CMK (cell line): ENCODE measurements around the gene CMKLR1.

Experiments used
- DNase-seq: peaks from one replicate; pipeline ENCODE4 v3.0.0-alpha.2; 2010; ENCODE audit warnings: low read depth

CMKLR1 gene

GRCh38 chr12:108338915-108339657 is at the start of gene CMKLR1:
Gene CMKLR1 (minus strand): TSS chr12:108339311. CDS start chr12:108293591, 45,720 bp downstream.
- DNase-seq = no peak

DNA sequence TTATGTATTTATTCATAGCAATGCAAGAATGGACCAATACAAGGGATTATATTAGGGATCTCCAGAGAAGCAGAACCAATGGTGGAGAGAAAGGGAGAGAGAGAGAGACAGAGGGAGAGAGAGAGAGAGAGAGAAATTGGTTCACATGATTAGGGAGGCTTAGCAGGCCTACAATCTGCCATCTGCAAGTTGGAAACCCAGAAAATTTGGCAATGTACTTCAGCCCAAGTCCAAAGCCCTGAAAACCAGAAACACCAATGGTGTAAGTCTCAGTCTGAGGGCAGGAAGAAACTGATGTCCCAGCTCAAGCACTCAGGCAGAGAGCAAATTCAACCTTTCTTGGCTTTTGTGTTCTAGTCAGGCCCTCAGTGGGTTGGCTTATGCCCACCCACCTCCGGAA is 48.7 kb upstream of the CMKLR1 start:
- no peak for DNase-seq

GRCh38 chr12:108386709-108387360 is 47.7 kb upstream of the CMKLR1 start:
- DNase-seq = no peak

GRCh38 chr12:108382437-108382801 is 43.3 kb upstream of the CMKLR1 start:
- DNase-seq = no peak

- no peak for DNase-seq
Measured at GRCh38 chr12:108381787-108382436, 42.8 kb upstream of the CMKLR1 start.

DNA sequence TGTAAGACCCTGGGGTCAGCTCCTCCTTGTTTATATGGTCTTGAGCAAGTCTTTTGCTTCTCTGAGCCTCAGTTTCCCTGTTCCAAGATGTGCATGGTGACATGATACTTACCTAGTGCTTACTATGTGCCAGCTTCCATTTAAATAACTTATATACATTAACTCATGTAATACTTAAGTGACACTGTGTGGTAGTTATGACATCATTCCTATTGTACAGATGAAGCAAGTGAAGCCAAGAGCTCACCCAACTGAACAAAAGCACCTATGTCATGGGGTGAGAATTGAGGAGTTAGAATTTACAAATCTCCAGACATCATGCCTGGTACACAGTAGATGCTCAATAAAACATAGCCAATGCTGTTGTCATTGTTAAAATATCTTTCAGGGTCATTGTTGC is 41.3 kb upstream of the CMKLR1 start:
- DNase-seq = no peak

GRCh38 chr12:108379823-108380222 is 40.7 kb upstream of the CMKLR1 start:
- no peak for DNase-seq

DNA sequence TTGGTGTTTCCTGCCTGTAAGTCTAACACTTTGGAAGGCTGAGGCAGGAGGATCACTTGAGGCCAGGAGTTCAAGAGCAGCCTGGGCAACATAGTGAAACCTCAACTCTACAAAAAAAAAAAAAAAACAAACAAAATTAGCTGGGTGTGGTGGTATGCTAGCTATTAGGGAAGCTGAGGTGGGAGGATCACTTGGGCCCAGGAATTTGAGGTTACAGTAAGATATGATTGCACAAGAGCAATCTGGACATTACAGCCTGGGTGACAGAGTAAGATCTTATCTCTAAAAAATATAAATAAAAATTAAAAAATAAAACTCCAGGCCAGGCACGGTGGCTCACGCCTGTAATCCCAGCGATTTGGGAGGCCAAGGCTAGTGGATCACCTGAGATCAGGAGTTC is 39.8 kb upstream of the CMKLR1 start:
- DNase-seq = no peak

DNA sequence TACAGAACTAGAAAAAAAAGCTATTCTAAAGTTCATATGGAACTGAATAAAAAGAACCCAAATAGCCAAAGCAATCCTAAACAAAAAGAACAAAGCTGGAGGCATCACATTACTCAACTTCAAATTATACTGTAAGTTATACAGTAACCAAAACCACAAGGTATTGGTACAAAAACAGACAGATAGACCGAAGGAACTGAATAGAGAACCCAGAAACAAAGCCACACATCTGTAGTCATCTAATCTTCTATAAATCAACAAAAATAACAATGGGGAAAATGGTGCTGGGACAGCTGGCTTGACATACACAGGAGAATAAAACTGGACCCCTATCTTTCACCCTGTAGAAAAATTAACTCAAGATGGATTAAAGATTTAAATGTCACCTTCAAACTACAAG is 38.1 kb upstream of the CMKLR1 start:
- no peak for DNase-seq

DNA sequence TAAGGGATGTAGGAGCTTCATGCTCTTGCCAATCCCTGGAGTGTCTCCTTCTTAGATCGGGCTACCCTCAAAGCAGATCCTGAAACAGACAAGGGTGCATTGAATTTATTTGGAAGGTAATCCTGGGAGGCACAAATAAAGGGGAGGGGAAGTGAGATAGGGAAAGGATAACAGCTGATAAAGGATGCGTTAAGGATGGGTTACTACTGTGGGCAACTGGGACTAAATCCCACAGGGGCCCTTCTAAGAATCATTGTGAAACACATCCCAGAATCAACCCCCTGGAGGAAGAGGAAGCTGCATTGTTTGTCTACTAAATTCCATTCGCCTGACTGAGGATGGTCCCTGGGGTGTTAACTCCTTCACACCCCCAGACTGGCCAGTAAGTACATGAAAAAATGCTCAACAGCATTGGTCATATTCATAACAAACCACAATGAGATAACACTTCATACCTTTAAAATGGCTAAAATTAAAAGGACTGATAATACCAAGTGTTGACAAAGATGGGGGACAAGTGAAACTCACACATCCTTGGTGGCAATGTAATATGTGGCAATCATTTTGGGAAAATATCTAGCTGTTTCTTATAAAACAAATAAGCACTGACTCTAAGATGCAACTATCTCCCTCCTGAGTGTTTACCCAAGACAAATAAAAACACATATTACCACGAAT is 37.0 kb upstream of the CMKLR1 start:
- DNase-seq = no peak

DNA sequence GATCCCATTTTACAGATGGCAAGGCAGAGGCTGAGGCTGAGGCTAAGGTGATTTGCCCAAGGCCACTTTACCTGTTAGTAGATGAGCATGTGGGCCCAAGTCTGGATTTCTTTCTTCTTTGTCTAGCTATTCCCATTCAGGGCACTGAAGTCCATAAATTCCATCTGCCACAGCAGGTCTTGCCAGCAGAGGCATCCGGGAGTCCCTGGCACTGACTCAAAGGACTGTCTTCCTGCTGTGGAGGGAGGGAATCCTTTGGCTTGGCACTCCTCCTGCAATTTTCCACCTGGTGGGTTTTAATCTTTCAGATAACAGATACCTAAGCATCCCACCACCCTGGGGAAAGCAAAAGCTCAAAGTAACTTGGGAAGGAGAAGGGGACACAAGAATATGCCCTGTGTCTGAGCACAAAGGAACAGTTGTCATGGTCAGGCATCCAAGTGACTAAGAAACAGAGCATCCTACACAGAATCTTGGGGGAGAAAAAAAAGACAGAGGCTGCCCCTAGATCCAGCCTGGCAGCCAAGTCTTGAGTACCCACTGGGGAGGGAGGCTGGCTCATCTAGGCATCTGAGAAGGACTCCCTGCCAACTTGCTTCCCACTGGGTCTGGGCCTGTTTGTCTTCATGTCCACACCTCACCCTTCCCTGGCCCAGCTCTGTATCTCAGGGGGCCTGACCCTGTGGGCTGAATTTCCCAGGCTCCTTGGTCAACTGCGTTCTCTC is 35.6 kb upstream of the CMKLR1 start:
- DNase-seq = no peak

DNA sequence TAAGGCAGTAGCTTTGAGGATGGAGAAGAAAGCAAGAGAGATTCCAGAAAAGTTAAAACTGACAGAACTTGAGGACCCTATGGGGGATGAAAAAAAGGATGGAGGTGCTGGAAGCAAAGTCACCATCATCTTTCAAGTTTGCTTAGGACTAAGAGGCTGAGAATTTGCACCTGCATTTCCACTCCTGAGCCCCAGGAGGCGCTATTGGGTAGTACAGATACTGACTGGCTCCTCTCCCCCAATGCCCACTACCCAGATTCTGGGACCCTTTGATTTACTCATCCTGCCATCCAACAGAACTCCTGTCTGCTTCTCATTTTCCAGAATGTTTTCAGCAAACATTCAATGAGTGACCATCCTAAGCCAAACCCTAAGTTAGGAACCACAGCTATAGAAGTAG is 34.0 kb upstream of the CMKLR1 start:
- no peak for DNase-seq

DNA sequence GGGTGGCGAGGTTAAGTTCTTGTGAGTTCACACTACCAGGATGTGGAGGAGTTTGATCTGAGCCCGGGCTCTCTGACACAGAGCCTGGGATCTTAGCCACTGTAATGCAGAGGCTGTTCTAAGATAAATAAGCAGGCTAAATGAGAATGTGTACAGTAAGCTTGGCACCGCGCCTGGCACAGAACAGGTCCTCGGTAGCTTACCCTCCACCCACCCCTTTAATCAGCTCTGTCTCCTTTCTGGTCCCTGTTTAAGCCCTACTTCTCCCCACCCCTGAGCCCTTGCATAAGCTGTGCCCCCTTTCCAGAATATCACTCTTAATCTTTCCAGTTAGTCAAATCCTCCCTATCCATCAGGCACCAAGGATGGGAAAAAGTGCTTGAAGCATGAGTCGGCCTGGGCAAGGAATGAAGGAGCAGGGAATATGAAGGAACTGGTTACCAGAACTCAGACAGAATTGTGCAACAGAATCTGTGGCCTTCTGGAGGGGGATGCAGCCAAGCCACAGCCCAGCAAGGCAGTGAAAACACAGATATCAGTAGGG is 32.8 kb upstream of the CMKLR1 start:
- no peak for DNase-seq

- no peak for DNase-seq
Measured at GRCh38 chr12:108370415-108370814, 31.3 kb upstream of the CMKLR1 start.

DNA sequence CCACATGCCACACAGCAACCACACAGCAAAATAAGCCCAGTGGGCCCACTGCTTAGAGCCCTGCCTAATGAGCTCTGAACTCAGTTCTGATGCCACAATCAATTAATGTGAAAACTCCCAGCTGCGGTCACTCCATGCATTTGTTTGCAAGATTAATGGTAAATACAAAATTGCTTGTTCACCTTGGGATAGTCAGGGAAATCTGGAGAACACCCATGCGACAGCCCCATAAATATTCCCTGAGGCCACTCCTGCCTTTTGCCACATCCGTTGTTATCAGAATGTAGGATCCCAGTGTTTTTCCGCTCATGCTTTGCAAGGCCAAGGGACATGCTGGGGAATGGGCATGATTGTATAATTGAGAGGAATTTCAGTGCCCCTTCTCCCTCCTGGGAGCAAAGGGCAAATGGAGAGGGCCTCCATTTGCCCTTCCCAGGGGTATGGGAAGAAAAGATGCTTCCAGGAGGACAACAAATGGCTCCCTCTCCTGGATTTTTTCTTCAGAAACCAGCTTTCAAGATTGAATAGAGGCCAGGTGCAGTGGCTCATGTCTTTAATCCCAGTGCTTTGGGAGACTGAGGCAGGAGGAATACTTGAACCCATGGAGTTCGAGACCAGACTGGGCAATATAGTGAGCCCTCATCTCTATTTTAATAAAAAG is 30.8 kb upstream of the CMKLR1 start:
- no peak for DNase-seq

GRCh38 chr12:108368089-108368488 is 29.0 kb upstream of the CMKLR1 start:
- no peak for DNase-seq

- no peak for DNase-seq
Measured at GRCh38 chr12:108367436-108367835, 28.3 kb upstream of the CMKLR1 start.

- DNase-seq = no peak
Measured at GRCh38 chr12:108365324-108365723, 26.2 kb upstream of the CMKLR1 start.

GRCh38 chr12:108364879-108365278 is 25.8 kb upstream of the CMKLR1 start:
- DNase-seq = no peak

DNA sequence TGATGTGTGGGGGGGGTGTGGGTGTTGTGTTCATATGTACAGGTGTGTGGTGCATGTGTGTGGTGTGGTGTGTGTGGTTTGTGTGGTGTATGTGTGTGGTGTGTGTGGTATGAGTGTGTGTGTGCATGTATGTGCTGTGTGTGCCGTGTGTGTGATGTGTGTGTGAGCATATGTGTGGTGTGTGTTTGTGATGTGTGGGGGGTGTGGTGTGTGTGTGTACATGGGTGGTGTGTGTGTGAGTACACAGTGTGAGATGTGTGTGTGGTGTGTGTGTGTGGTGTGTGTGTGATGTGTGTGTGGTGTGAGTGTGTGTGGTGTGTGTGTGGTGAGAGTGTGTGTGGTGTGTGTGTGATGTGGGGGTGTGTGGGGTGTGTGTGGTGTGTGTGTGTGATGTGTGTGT is 24.5 kb upstream of the CMKLR1 start:
- DNase-seq = no peak

- DNase-seq = no peak
Measured at GRCh38 chr12:108363165-108363564, 24.1 kb upstream of the CMKLR1 start.
